ENCODE measurements around the gene PDGFRA. TPM values are rescaled to one million over a fixed set of nuclear protein-coding genes. Genes with fewer than 3 reads are reported as not detected.

The PDGFRA gene
- total RNA-seq, 2 donors from 2014 or later, result 0.63 TPM; not detected in 1

DNA sequence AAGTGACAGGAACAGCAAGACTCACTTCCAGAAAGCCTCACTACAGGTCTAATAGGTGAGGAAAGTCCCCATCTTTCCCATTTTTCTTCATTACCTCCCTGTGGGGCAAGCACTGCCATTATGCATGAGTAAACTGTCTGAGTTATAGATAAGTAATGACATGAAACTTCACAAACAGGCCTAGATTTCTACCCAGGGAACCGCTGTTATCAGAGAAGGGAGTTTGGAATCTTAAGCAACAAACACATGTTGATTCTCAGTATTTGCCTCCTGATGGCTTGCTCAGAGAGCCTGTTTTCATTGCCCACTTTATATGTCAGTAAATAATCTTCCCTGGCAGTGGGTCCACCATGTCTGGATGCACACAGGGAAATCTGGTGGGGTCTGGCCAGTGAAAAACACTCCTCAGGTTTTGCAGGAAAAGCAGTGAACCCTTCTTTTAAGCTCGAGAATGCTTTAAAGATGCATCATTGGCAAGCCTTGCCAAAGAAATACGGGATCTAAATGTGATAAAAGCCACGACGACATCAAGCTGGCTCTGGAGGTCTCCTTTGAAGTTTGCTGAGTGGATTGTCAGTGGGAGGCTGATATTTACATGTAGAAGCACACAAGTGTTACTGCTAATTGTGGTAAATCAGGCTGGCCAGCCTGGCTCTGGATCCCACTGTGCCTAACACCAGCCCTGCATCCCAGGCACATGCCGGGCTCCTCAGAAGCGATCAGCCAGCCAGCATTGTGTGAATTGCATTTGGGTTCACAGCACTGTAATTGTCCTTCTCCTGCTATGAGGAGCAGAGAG, 25.2 kb downstream of the PDGFRA start:
- H3K27ac Mint-ChIP-seq, result no peak overlapping the region

DNA sequence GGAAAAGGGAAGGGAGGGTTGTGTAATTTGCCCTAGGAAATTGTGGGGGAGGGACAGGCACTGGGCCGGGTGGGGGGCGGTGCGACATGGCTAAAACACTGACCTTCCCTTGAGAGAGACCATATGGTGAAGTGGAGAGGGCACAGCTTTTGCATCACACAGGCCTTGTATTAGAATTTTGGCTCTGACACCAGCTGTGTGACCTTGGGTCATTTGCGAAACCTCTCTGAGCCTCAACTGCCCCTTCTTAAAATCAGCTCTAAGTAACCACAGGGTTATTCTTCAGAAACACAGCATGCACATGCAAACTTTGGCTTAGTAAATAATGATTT, 25.8 kb downstream of the PDGFRA start:
- H3K27ac Mint-ChIP-seq, result no peak overlapping the region
- H3K36me3 Mint-ChIP-seq (ENCODE audit: low read depth), result no peaks in the 10 kb centered on the region
- no peaks in the 10 kb centered on the region for H3K4me1 Mint-ChIP-seq
- no peaks in the 10 kb centered on the region for H3K9me3 ChIP-seq (ENCODE audit: control insufficient read depth, low read length, poor library complexity, severe bottlenecking)
- H3K27me3 Mint-ChIP-seq, result peaks cover 24% of the 10 kb centered on the region
- no peak overlapping the region for H3K4me3 Mint-ChIP-seq
- ATAC-seq (no peak), DNase-seq (no peak)

More for the DNA sequence above, 25.2 kb downstream of the PDGFRA start:
- H3K9me3 ChIP-seq (ENCODE audit: control insufficient read depth, low read length, poor library complexity, severe bottlenecking), result no peaks in the 10 kb centered on the region
- no peak for ATAC-seq
- no peaks in the 10 kb centered on the region for H3K36me3 Mint-ChIP-seq (ENCODE audit: low read depth)
- DNase-seq, result no peak
- H3K4me3 Mint-ChIP-seq, result no peak overlapping the region
- H3K27me3 Mint-ChIP-seq, result peaks cover 21% of the 10 kb centered on the region
- no peaks in the 10 kb centered on the region for H3K4me1 Mint-ChIP-seq

DNA sequence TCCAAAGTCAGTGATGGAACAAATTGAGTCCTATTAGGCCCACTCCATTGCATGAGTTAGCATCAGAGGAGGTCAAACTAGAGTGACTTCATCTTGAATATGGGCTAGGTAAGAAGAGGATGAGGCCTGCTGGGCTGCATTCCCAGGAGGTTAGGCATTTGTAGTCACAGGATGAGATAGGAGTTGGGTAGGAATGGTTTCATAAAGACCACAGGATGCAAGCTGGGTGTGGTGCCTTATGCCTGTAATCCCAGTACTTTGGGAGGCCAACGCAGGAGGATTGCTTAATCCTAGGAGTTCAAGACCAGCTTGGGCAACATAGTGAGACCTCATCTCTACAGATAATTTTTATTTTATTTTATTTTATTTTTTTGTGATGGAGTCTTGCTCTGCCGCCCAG, 26.8 kb downstream of the PDGFRA start:
- Mint-ChIP-seq H3K36me3 (ENCODE audit: low read depth) (no peaks in the 10 kb centered on the region), H3K4me3 (no peak overlapping the region), H3K27ac (no peak overlapping the region), H3K27me3 (peaks cover 24% of the 10 kb centered on the region), H3K4me1 (no peaks in the 10 kb centered on the region)
- ATAC-seq (no peak), DNase-seq (no peak)
- H3K9me3 ChIP-seq (ENCODE audit: control insufficient read depth, low read length, poor library complexity, severe bottlenecking), result no peaks in the 10 kb centered on the region

DNA sequence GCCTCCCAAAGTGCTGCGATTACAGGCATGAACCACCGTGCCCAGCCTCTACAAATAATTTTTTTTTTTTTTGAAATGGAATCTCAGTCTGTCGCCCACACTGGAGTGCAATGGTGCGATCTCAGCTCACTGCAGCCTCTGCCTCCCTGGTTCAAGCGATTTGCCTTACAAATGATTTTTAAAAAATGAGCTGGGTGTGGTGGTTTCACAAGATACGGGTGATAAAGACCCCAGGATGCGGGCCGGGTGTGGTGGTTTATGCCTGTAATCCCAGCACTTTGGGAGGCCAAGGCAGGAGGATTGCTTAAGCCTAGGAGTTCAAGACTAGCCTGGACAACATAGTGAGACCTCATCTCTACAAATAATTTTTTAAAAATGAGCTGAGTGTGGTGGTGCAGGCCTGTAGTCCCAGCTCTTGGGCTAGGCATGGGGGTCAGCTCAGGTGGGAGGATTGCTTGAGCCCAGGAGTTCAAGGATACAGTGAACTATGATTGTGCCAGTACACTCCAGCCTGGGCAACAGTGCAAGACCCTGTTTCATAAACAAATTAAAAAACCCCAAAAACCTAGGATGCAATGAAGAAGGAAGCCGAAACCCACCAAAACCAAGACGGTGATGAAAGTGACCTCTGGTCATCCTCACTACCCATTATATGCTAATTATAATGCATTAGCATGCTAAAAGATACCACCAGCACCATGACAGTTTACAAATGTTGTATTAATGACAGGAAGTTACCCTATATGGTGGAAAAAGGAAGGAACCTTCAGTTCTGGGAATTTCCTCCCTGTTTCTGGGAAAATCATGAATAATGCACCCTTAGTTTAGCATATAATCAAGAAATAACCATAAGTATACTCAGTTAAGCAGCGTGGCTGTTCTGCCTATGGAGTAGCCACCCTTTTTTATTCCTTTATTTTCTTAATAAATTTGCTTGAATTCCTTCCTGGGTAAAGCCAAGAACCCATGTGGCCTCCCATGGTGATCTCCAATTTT, 27.7 kb downstream of the PDGFRA start:
- no peak for ATAC-seq
- no peak for DNase-seq
- H3K4me3 Mint-ChIP-seq, result no peak overlapping the region
- H3K27ac Mint-ChIP-seq, result no peak overlapping the region
- no peaks in the 10 kb centered on the region for H3K36me3 Mint-ChIP-seq (ENCODE audit: low read depth)
- H3K27me3 Mint-ChIP-seq, result peaks cover 24% of the 10 kb centered on the region
- H3K9me3 ChIP-seq (ENCODE audit: control insufficient read depth, low read length, poor library complexity, severe bottlenecking), result no peaks in the 10 kb centered on the region
- no peaks in the 10 kb centered on the region for H3K4me1 Mint-ChIP-seq

DNA sequence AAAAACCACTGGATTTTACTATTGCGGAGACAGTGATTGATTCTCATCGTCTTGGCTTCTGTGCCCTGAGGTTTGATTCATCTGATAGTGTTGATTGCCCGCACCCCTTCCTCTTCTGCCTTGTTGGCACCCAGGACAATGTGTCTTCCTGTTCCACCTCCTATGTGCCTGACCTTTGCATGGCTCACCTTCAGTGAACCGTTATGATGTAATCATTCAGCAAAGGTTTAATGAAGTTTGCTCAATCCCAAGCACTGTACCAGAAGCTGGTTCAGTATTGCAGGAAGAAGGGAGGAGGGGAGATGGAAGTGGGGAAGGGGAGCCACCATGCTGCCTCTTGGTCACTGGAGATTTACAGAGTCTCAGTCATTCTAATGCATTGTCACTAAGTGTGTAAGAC, 36.3 kb downstream of the PDGFRA start:
- Mint-ChIP-seq H3K4me3 (no peak overlapping the region), H3K27me3 (peaks cover 20% of the 10 kb centered on the region), H3K27ac (no peak overlapping the region), H3K36me3 (ENCODE audit: low read depth) (no peaks in the 10 kb centered on the region), H3K4me1 (no peaks in the 10 kb centered on the region)
- no peaks in the 10 kb centered on the region for H3K9me3 ChIP-seq (ENCODE audit: control insufficient read depth, low read length, poor library complexity, severe bottlenecking)
- ATAC-seq (no peak), DNase-seq (no peak)

DNA sequence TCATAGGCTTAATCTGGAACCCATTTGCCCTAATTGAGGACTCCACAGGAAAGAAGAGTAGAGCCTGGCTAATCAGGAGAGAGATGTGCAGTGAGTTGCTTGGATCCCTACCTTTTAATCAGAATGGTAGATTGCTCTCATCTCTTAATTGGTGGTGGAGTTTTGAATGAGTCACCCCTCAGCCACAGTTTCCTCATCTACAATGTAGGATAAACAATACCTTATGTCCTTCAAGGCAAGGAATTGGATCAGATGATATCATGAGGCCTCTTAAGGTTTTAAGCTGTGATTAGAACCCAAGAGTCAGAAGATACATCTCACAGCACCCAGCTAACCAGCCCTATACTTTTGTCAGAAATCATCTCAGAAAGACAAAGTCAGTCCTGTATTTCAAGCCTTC, 39.1 kb downstream of the PDGFRA start:
- no peak for ATAC-seq
- no peak for DNase-seq
- H3K4me3 Mint-ChIP-seq, result no peak overlapping the region
- no peak overlapping the region for H3K27ac Mint-ChIP-seq
- no peaks in the 10 kb centered on the region for H3K4me1 Mint-ChIP-seq
- no peaks in the 10 kb centered on the region for H3K36me3 Mint-ChIP-seq (ENCODE audit: low read depth)
- H3K27me3 Mint-ChIP-seq, result peaks cover 31% of the 10 kb centered on the region
- H3K9me3 ChIP-seq (ENCODE audit: control insufficient read depth, low read length, poor library complexity, severe bottlenecking), result no peaks in the 10 kb centered on the region

DNA sequence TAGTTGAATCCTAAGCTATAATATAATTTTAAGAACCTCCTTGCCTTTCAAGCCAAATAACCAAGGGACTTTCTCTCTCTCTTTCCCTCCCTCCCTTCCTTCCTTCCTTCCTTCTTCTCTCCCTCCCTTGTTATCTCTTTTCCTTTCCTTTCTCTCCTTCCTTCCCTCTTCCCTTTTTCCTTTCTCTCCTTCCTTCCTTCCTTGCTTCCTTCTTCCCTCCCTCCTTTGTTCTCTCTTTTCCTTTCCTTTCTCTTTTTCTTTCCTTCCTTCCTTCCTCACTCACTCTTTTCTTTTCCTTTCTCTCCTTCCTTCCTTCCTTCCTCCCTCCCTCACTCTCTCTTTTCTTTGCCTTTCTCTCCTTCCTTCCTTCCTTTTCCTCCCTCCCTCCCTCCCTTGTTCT, 42.4 kb downstream of the PDGFRA start:
- H3K27me3 Mint-ChIP-seq, result peaks cover 54% of the 10 kb centered on the region

DNA sequence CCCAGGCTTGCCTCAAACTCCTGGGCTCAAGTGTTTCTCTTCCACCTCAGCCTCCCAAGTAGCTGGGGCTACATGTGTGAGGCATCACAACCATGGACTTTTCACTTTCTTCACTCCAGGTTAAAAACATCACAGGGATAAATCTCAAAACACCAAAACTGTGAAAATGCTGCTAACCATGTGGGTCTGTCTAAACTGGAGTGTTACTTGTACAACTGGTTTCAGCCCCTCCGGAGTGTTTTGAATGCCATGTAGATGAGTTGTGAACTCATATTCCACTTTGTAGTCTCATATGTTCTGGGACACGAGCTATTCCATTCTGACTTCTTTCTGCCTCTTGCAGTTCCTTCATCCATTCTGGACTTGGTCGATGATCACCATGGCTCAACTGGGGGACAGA, 43.0 kb downstream of the PDGFRA start:
- no peaks in the 10 kb centered on the region for H3K36me3 Mint-ChIP-seq (ENCODE audit: low read depth)
- H3K4me3 Mint-ChIP-seq, result no peak overlapping the region
- no peaks in the 10 kb centered on the region for H3K4me1 Mint-ChIP-seq
- DNase-seq (no peak), ATAC-seq (no peak)
- peaks cover 58% of the 10 kb centered on the region for H3K27me3 Mint-ChIP-seq
- no peaks in the 10 kb centered on the region for H3K9me3 ChIP-seq (ENCODE audit: control insufficient read depth, low read length, poor library complexity, severe bottlenecking)
- H3K27ac Mint-ChIP-seq, result no peak overlapping the region

More for the DNA sequence above, 42.4 kb downstream of the PDGFRA start:
- Mint-ChIP-seq H3K4me3 (no peak overlapping the region), H3K27ac (no peak overlapping the region), H3K36me3 (ENCODE audit: low read depth) (no peaks in the 10 kb centered on the region), H3K4me1 (no peaks in the 10 kb centered on the region)
- no peak for ATAC-seq
- DNase-seq, result no peak
- H3K9me3 ChIP-seq (ENCODE audit: control insufficient read depth, low read length, poor library complexity, severe bottlenecking), result no peaks in the 10 kb centered on the region

DNA sequence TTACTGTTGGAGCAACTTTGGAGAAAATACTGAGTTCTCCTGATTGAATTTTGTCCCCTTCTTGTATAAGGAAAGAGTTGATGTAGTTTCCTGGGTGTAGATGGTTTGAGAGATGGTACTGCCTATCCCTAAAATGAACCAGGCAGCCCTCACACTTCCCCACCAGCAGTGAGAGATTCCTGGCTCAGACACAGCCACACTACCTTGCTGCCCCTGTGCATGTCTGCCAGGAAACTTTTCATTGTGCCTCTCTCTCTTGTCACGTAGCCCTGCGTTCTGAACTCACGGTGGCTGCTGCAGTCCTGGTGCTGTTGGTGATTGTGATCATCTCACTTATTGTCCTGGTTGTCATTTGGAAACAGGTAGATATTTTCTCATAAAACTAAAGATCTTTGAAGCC, 45.2 kb downstream of the PDGFRA start:
- no peak overlapping the region for H3K4me3 Mint-ChIP-seq

DNA sequence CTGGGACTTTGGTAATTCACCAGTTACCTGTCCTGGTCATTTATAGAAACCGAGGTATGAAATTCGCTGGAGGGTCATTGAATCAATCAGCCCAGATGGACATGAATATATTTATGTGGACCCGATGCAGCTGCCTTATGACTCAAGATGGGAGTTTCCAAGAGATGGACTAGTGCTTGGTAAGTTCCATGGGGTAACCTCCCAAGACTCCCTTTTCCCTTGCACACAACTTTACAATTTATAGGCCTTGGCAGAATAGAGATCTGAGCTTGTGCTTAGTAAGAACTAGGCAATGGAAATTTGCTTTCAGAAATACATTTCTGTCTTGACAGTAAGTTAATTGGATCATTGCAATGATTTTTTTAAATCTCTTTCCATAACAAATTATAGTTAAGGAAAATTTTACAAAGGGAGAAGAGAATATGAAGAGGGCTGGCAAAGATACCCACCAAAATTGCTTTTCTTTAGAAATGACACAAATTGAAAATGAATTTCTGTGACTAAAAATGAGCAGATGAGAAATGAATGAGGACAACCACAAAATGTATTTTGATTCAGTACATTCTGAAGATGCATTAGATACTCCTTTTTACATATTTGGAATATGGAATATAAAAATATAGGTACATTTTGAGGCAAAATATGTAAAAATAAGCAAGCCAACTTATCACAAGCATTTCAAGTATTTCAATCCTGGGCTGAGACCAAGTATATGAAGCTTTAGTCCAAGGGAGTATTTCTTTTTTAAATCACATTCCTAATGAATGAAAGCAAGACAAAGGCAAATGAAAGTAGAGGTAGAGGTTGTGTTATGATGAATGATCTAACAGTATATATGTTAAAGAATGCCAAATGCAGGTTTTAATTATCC, 45.9 kb downstream of the PDGFRA start:
- no peak overlapping the region for H3K4me3 Mint-ChIP-seq
- DNase-seq (no peak), ATAC-seq (no peak)
- H3K4me1 Mint-ChIP-seq, result no peaks in the 10 kb centered on the region
- no peaks in the 10 kb centered on the region for H3K9me3 ChIP-seq (ENCODE audit: control insufficient read depth, low read length, poor library complexity, severe bottlenecking)
- no peak overlapping the region for H3K27ac Mint-ChIP-seq
- H3K36me3 Mint-ChIP-seq (ENCODE audit: low read depth), result no peaks in the 10 kb centered on the region
- peaks cover 62% of the 10 kb centered on the region for H3K27me3 Mint-ChIP-seq

More for the DNA sequence above, 45.2 kb downstream of the PDGFRA start:
- ATAC-seq (no peak), DNase-seq (no peak)
- no peaks in the 10 kb centered on the region for H3K4me1 Mint-ChIP-seq
- no peaks in the 10 kb centered on the region for H3K36me3 Mint-ChIP-seq (ENCODE audit: low read depth)
- H3K27ac Mint-ChIP-seq, result no peak overlapping the region
- peaks cover 62% of the 10 kb centered on the region for H3K27me3 Mint-ChIP-seq
- no peaks in the 10 kb centered on the region for H3K9me3 ChIP-seq (ENCODE audit: control insufficient read depth, low read length, poor library complexity, severe bottlenecking)

DNA sequence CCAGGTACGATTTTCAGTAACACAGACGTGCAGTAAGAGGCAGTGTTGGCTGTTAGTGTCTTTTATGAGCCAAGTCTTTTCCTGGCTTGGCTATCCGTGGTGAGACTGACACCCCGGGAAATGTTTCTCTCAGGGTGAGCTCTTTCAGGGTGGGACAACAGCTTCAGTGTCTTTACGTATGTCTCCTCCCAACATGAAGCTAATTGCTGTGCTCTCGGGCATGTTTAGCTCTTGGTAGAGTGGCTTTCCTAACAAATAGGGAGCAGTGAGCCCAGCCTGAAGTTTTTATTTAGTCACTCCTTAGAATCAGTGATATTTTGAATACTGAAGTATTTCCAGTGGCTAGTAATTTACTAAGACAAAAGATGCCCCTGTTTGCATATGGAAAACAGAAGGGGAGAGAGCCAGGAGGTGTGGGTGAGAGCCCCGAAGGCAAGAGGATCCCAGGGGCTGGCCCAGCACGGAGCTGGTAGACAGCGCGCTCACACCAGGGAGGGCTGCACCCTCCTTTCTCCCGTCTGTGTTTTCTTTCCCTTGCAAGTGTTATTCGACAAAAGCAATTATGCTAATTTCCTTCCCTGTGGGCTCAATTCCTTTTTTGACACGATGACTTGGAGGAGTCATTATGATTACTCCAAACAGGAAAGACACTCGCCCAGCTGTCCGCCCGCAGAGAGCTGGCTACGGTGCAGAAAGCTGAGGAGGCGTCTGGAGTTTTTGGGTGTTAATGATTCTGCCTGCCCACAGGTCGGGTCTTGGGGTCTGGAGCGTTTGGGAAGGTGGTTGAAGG, 47.7 kb downstream of the PDGFRA start:
- H3K36me3 Mint-ChIP-seq (ENCODE audit: low read depth), result no peaks in the 10 kb centered on the region
- H3K27me3 Mint-ChIP-seq, result peaks cover 62% of the 10 kb centered on the region
- DNase-seq (no peak), ATAC-seq (no peak)
- no peaks in the 10 kb centered on the region for H3K4me1 Mint-ChIP-seq
- H3K9me3 ChIP-seq (ENCODE audit: control insufficient read depth, low read length, poor library complexity, severe bottlenecking), result no peaks in the 10 kb centered on the region
- no peak overlapping the region for H3K27ac Mint-ChIP-seq
- no peak overlapping the region for H3K4me3 Mint-ChIP-seq

DNA sequence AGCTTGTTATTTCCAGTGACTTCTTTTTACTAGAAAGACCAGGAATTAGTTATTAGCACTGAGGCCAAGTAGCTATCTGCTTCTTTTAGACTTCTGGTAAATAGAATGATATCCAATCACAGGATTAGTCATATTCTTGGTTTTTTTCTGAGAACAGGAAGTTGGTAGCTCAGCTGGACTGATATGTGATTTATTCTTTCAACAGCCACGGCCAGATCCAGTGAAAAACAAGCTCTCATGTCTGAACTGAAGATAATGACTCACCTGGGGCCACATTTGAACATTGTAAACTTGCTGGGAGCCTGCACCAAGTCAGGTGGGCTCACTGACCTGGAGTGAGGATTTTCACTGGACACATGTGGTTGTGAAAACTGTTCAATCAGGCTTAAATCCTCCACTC, 48.6 kb downstream of the PDGFRA start:
- H3K4me3 Mint-ChIP-seq, result no peak overlapping the region
- H3K27me3 Mint-ChIP-seq, result peaks cover 56% of the 10 kb centered on the region
- H3K27ac Mint-ChIP-seq, result no peak overlapping the region
- DNase-seq (no peak), ATAC-seq (no peak)
- H3K36me3 Mint-ChIP-seq (ENCODE audit: low read depth), result no peaks in the 10 kb centered on the region
- H3K9me3 ChIP-seq (ENCODE audit: control insufficient read depth, low read length, poor library complexity, severe bottlenecking), result no peaks in the 10 kb centered on the region
- H3K4me1 Mint-ChIP-seq, result no peaks in the 10 kb centered on the region

Measured in T-helper 17 cell (primary cell).